ENCODE results near the gene GRIA1.

DNA sequence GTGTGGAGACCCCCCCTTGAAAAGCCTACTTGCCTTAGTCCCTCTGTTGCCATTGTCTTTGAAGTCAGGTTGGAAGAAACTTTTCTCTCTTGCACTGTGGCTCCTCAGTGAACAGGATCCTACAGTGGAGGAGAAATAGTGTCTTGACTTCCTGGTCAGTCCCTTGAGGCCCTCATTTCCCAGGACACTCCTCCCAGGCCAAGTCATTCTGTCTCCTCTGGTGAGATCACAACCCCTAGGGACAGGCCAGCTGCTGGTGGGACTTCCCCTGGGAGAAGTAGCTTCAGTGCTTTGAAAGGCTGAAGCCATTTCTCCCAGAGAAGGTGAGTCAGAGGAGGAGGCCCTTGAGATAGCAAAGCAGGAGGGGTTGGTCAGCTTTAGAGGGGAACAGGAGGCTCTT is 10.1 kb upstream of the GRIA1 start:
- TF ChIP-seq POLR2A (IDR thresholded peaks at IDR 0.05; ENCODE audit: low read length) (no peak), GATA1 (IDR thresholded peaks at IDR 0.05; ENCODE audit: low read depth, low read length) (no peak)

All from erythroblast (primary cell).